ENCODE results near the gene UBE2QL1. TPM values are rescaled to one million over a fixed set of nuclear protein-coding genes. Genes with fewer than 3 reads are reported as not detected.
A peak's percentile ranks its signal among the peaks of the same experiment; 100 is the strongest.

UBE2QL1 gene
- polyA plus RNA-seq, 3 donors, result 0.67 to 1.1 (median 1.0) TPM

- no peak for DNase-seq (ENCODE audit: low read depth in 3 of 3, low spot score in 2 of 3)
Measured at GRCh38 chr5:6453937-6454560, 5.4 kb downstream of the UBE2QL1 start.

GRCh38 chr5:6454628-6455053 lies 6.0 kb downstream of the UBE2QL1 start:
- DNase-seq (ENCODE audit: low read depth in 3 of 3, low spot score in 2 of 3), result no peak

- DNase-seq (ENCODE audit: low read depth in 3 of 3, low spot score in 2 of 3), result no peak
Measured at GRCh38 chr5:6455571-6456200, 7.0 kb downstream of the UBE2QL1 start.

GRCh38 chr5:6456766-6457370 lies 8.2 kb downstream of the UBE2QL1 start:
- no peak for DNase-seq (ENCODE audit: low read depth in 3 of 3, low spot score in 2 of 3)

- no peak for DNase-seq (ENCODE audit: low read depth in 3 of 3, low spot score in 2 of 3)
Measured at GRCh38 chr5:6457592-6457991, 8.9 kb downstream of the UBE2QL1 start.

- no peak for DNase-seq (ENCODE audit: low read depth in 3 of 3, low spot score in 2 of 3)
Measured at GRCh38 chr5:6458833-6459232, 10.2 kb downstream of the UBE2QL1 start.

GRCh38 chr5:6459896-6460295 lies 11.2 kb downstream of the UBE2QL1 start:
- no peak for DNase-seq (ENCODE audit: low read depth in 3 of 3, low spot score in 2 of 3)

- DNase-seq (ENCODE audit: low read depth in 3 of 3, low spot score in 2 of 3), result no peak
Measured at GRCh38 chr5:6461006-6461405, 12.3 kb downstream of the UBE2QL1 start.

- DNase-seq (ENCODE audit: low read depth in 3 of 3, low spot score in 2 of 3), result no peak
Measured at GRCh38 chr5:6461793-6462650, 13.4 kb downstream of the UBE2QL1 start.

- DNase-seq (ENCODE audit: low read depth in 3 of 3, low spot score in 2 of 3), result no peak
Measured at GRCh38 chr5:6462671-6463070, 14.0 kb downstream of the UBE2QL1 start.

GRCh38 chr5:6464441-6464840 lies 15.8 kb downstream of the UBE2QL1 start:
- no peak for DNase-seq (ENCODE audit: low read depth in 3 of 3, low spot score in 2 of 3)

- DNase-seq (ENCODE audit: low read depth in 3 of 3, low spot score in 2 of 3), result no peak
Measured at GRCh38 chr5:6465831-6466790, 17.5 kb downstream of the UBE2QL1 start.

- DNase-seq (ENCODE audit: low read depth in 3 of 3, low spot score in 2 of 3), result no peak
Measured at GRCh38 chr5:6466975-6467567, 18.4 kb downstream of the UBE2QL1 start.

- DNase-seq (ENCODE audit: low read depth in 3 of 3, low spot score in 2 of 3), result no peak
Measured at GRCh38 chr5:6467591-6467990, 18.9 kb downstream of the UBE2QL1 start.

- DNase-seq (ENCODE audit: low read depth in 3 of 3, low spot score in 2 of 3), result peak in 1 of 3 donors; percentile 12
Measured at GRCh38 chr5:6468104-6468503, 19.4 kb downstream of the UBE2QL1 start.

GRCh38 chr5:6468870-6469269 lies 20.2 kb downstream of the UBE2QL1 start:
- DNase-seq (ENCODE audit: low read depth in 3 of 3, low spot score in 2 of 3), result no peak

GRCh38 chr5:6469836-6470235 lies 21.2 kb downstream of the UBE2QL1 start:
- DNase-seq (ENCODE audit: low read depth in 3 of 3, low spot score in 2 of 3), result no peak

GRCh38 chr5:6470672-6471071 lies 22.0 kb downstream of the UBE2QL1 start:
- DNase-seq (ENCODE audit: low read depth in 3 of 3, low spot score in 2 of 3), result no peak

- DNase-seq (ENCODE audit: low read depth in 3 of 3, low spot score in 2 of 3), result no peak
Measured at GRCh38 chr5:6471252-6471651, 22.6 kb downstream of the UBE2QL1 start.

- no peak for DNase-seq (ENCODE audit: low read depth in 3 of 3, low spot score in 2 of 3)
Measured at GRCh38 chr5:6472792-6473191, 24.1 kb downstream of the UBE2QL1 start.
